Measurements from ENCODE around the gene SP2. TPM values are rescaled to one million over a fixed set of nuclear protein-coding genes. Genes with fewer than 3 reads are reported as not detected.

Gene SP2
- polyA plus RNA-seq, 1 donor, result 17.9 TPM

DNA sequence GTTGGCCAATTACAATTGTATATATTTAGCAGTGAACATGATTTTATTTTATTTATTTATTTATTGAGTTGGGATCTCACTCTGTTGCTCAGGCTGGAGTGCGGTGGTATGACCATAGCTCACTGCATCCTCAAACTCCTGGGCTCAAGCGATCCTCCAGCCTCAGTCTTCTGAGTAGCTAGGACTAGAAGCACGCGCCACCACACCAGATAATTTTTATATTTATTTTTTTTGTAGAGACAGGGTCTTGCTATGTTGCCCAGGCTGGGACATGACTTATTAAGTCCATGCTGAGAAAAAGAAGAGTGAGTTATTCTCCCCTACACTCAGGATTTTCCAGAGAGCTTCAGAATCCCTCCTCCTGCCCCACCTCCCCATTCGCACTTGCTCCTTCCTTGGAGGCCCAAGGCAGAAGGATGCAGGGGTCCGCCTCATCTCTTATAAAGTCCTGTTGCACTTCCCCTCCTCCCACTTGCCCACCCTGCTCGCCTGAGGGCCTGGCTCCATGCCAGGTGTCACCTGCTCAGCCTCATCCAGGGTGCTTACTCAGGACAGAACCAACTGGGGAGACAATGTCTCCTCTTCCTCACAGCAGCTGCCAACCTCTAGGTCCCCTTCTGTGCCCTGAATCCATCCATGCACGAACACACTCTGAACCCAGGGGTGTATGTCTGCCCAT, 16.1 kb upstream of the SP2 start:
- WGBS (ENCODE audit: insufficient coverage, low lambda C conversion rate), result 100% methylated on average over 2 of the region's 8 CpGs
- Histone ChIP-seq H3K27ac (ENCODE audit: low read length) (no peak overlapping the region), H3K9me3 (ENCODE audit: control insufficient read depth, low read depth, low read length) (no peaks in the 10 kb centered on the region), H3K4me3 (ENCODE audit: low read length) (no peak overlapping the region), H3K36me3 (ENCODE audit: control insufficient read depth, insufficient read depth, low read length) (no peaks in the 10 kb centered on the region), H3K27me3 (ENCODE audit: control insufficient read depth, insufficient read depth, low read length) (peaks cover 2% of the 10 kb centered on the region), H3K4me1 (ENCODE audit: control insufficient read depth, insufficient read depth, low read length) (peaks cover 66% of the 10 kb centered on the region)
- no peak for DNase-seq

GRCh38 chr17:47882247-47882646, 13.8 kb upstream of the SP2 start:
- peak; percentile 37 to 76 for DNase-seq

DNA sequence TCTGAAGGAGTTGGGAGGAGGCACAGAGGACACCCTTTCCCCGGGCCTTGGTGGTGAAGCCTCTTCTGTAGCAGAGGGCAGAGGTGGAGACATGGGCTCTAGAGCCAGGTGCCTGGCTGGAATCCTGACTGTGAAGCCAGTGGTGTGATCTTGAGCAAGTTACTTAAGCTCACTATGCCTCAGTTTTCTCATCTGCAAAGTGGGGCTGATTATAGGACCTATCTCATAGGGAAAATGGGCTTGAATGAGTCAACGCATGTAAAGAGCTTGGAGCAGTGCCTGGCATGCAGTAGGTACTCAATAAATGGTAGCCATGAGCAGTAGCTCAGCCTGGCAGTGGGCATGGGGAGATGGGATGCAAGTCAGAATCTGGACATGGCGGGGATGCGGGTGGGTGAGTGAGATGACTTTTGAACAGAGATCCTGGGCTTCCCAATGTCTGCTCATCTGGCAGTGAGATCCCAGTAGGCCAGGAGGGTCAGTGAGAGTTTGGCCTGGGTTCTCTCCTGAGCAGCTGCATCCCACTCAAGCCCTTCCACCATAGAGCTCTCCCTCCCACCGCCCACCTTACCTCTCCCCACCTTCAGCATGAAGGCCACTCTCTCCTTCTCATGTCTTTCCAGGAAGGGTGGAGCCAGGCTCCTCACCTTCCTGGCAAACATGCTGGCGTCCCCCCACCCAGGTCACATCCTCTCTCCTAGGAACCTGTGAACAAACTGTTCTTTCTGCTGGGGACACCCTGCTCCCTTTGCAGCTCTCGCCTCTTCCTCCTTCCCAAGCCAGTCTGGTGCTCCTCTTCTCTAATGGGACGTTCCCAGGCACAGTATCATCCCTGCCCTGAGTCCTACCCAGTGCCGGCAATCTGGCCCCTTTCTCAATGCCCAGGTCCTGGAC, 13.1 kb upstream of the SP2 start:
- no peaks in the 10 kb centered on the region for H3K36me3 ChIP-seq (ENCODE audit: control insufficient read depth, insufficient read depth, low read length)

More at GRCh38 chr17:47882247-47882646, 13.8 kb upstream of the SP2 start:
- Histone ChIP-seq H3K4me3 (ENCODE audit: low read length) (no peak overlapping the region), H3K9me3 (ENCODE audit: control insufficient read depth, low read depth, low read length) (no peaks in the 10 kb centered on the region), H3K27me3 (ENCODE audit: control insufficient read depth, insufficient read depth, low read length) (peaks cover 2% of the 10 kb centered on the region), H3K27ac (ENCODE audit: low read length) (peak overlapping the region; percentile 34), H3K4me1 (ENCODE audit: control insufficient read depth, insufficient read depth, low read length) (peaks cover 83% of the 10 kb centered on the region), H3K36me3 (ENCODE audit: control insufficient read depth, insufficient read depth, low read length) (no peaks in the 10 kb centered on the region)
- WGBS (ENCODE audit: insufficient coverage, low lambda C conversion rate), result no CpG with 5 or more reads among the region's 7 CpGs

GRCh38 chr17:47883589-47884426, 12.2 kb upstream of the SP2 start:
- H3K9me3 ChIP-seq (ENCODE audit: control insufficient read depth, low read depth, low read length), result no peaks in the 10 kb centered on the region
- H3K27ac ChIP-seq (ENCODE audit: low read length), result peak overlapping the region; percentile 73
- peaks cover 67% of the 10 kb centered on the region for H3K4me1 ChIP-seq (ENCODE audit: control insufficient read depth, insufficient read depth, low read length)
- no peak overlapping the region for H3K4me3 ChIP-seq (ENCODE audit: low read length)
- H3K36me3 ChIP-seq (ENCODE audit: control insufficient read depth, insufficient read depth, low read length), result no peaks in the 10 kb centered on the region
- no peaks in the 10 kb centered on the region for H3K27me3 ChIP-seq (ENCODE audit: control insufficient read depth, insufficient read depth, low read length)
- DNase-seq, result peak; percentile 72 to 89
- no CpG with 5 or more reads among the region's 9 CpGs for WGBS (ENCODE audit: insufficient coverage, low lambda C conversion rate)

More for the DNA sequence above, 13.1 kb upstream of the SP2 start:
- no CpG with 5 or more reads among the region's 9 CpGs for WGBS (ENCODE audit: insufficient coverage, low lambda C conversion rate)
- peak overlapping the region; percentile 73 for H3K27ac ChIP-seq (ENCODE audit: low read length)
- DNase-seq, result no peak
- H3K4me3 ChIP-seq (ENCODE audit: low read length), result no peak overlapping the region
- H3K9me3 ChIP-seq (ENCODE audit: control insufficient read depth, low read depth, low read length), result no peaks in the 10 kb centered on the region
- H3K27me3 ChIP-seq (ENCODE audit: control insufficient read depth, insufficient read depth, low read length), result peaks cover 2% of the 10 kb centered on the region
- H3K4me1 ChIP-seq (ENCODE audit: control insufficient read depth, insufficient read depth, low read length), result peaks cover 76% of the 10 kb centered on the region

DNA sequence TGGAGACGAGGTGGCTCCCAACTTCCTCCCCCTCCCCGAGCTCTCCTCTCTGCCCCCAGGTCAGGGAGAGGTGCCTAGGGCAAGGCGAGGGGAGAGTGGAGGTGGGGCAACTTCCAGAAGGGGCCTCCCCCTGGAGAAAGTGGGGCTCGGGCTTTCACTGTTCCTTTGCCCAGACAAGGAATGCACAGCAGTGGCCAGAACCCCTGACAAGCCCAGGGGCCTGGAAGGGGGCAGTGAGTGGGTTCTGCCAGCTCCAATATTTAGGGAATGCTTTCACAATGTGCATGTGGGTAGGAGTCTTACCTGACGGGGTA, 11.7 kb upstream of the SP2 start:
- peak overlapping the region; percentile 73 for H3K27ac ChIP-seq (ENCODE audit: low read length)
- no peaks in the 10 kb centered on the region for H3K9me3 ChIP-seq (ENCODE audit: control insufficient read depth, low read depth, low read length)
- no peak for DNase-seq
- no peaks in the 10 kb centered on the region for H3K27me3 ChIP-seq (ENCODE audit: control insufficient read depth, insufficient read depth, low read length)
- no CpG with 5 or more reads among the region's 5 CpGs for WGBS (ENCODE audit: insufficient coverage, low lambda C conversion rate)
- no peaks in the 10 kb centered on the region for H3K36me3 ChIP-seq (ENCODE audit: control insufficient read depth, insufficient read depth, low read length)
- H3K4me3 ChIP-seq (ENCODE audit: low read length), result no peak overlapping the region
- H3K4me1 ChIP-seq (ENCODE audit: control insufficient read depth, insufficient read depth, low read length), result peaks cover 63% of the 10 kb centered on the region

DNA sequence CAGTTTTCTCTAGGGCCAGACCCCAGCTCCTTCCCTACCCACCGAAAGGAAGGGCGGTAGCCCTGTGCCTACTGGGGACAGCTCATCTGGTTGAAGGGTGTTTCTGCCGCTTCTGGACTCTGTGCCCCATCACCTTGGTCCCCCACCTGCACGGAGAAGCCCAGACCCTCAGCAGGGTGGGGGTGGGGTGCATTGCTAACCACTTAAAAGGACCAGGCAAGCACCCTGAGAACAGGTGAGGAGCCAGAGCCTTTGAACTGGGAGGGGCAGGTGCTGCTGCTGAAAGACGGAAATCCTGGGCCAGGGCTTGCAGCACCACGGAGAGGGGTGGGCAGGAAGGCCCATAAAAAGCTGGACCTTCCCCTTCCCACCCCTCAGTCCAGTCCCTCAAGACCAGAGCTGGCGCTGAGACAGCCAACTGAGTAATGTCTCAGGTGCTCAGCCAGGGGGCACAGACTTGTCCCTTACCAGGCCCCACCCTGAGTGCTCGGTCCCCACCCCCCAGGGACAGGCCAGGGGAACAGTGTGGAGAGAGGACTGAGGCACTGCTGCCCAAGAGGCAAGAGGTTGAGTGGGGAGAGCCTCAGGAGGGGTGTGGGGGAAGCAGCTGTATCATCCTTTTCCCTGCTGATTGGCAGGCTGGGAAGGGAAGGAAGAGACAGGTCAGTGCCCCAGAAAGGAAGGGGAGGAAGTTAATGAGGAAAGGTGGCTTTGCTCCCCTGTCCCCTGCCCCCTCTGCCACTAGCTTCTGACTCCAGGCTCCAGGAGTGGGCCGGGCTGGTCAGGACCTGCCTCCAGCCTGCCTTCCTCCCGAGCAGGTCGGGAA, 10.9 kb upstream of the SP2 start:
- Histone ChIP-seq H3K9me3 (ENCODE audit: control insufficient read depth, low read depth, low read length) (no peaks in the 10 kb centered on the region), H3K27me3 (ENCODE audit: control insufficient read depth, insufficient read depth, low read length) (no peaks in the 10 kb centered on the region), H3K4me3 (ENCODE audit: low read length) (no peak overlapping the region), H3K36me3 (ENCODE audit: control insufficient read depth, insufficient read depth, low read length) (no peaks in the 10 kb centered on the region), H3K27ac (ENCODE audit: low read length) (peak overlapping the region; percentile 73), H3K4me1 (ENCODE audit: control insufficient read depth, insufficient read depth, low read length) (peaks cover 62% of the 10 kb centered on the region)
- WGBS (ENCODE audit: insufficient coverage, low lambda C conversion rate), result no CpG with 5 or more reads among the region's 11 CpGs
- DNase-seq, result peak; percentile 66 to 87

DNA sequence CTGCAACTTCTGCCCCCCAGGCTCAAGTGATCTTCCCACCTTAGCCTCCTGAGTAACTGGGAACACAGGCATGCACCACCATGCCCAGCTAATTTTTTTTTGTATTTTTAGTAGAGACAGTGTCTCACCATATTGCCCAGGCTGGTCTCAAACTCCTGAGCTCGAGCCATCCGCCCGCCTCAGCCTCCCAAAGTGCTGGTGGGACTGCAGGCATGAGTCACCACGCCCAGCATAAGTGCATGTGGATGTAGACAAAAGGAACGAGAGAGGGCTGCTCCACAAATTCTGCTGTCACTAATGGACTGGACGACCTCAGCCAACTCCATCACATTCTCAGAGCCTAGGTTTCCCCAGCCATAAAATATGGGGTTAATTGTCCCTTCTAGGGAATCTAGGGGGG, 7.7 kb upstream of the SP2 start:
- no peak for DNase-seq
- H3K27ac ChIP-seq (ENCODE audit: low read length), result no peak overlapping the region
- H3K9me3 ChIP-seq (ENCODE audit: control insufficient read depth, low read depth, low read length), result no peaks in the 10 kb centered on the region
- no peaks in the 10 kb centered on the region for H3K27me3 ChIP-seq (ENCODE audit: control insufficient read depth, insufficient read depth, low read length)
- no peak overlapping the region for H3K4me3 ChIP-seq (ENCODE audit: low read length)
- H3K4me1 ChIP-seq (ENCODE audit: control insufficient read depth, insufficient read depth, low read length), result peaks cover 34% of the 10 kb centered on the region
- no CpG with 5 or more reads among the region's 6 CpGs for WGBS (ENCODE audit: insufficient coverage, low lambda C conversion rate)
- no peaks in the 10 kb centered on the region for H3K36me3 ChIP-seq (ENCODE audit: control insufficient read depth, insufficient read depth, low read length)

- Histone ChIP-seq H3K36me3 (ENCODE audit: control insufficient read depth, insufficient read depth, low read length) (no peaks in the 10 kb centered on the region), H3K4me1 (ENCODE audit: control insufficient read depth, insufficient read depth, low read length) (peaks cover 18% of the 10 kb centered on the region), H3K4me3 (ENCODE audit: low read length) (no peak overlapping the region), H3K9me3 (ENCODE audit: control insufficient read depth, low read depth, low read length) (no peaks in the 10 kb centered on the region), H3K27ac (ENCODE audit: low read length) (no peak overlapping the region), H3K27me3 (ENCODE audit: control insufficient read depth, insufficient read depth, low read length) (no peaks in the 10 kb centered on the region)
- peak; percentile 73 to 78 for DNase-seq
- no CpG with 5 or more reads among the region's 11 CpGs for WGBS (ENCODE audit: insufficient coverage, low lambda C conversion rate)
These were observed 6.1 kb upstream of the SP2 start for GRCh38 chr17:47889734-47890529.

GRCh38 chr17:47891545-47892088, 4.4 kb upstream of the SP2 start:
- Histone ChIP-seq H3K9me3 (ENCODE audit: control insufficient read depth, low read depth, low read length) (no peaks in the 10 kb centered on the region), H3K27ac (ENCODE audit: low read length) (no peak overlapping the region), H3K36me3 (ENCODE audit: control insufficient read depth, insufficient read depth, low read length) (no peaks in the 10 kb centered on the region), H3K27me3 (ENCODE audit: control insufficient read depth, insufficient read depth, low read length) (no peaks in the 10 kb centered on the region), H3K4me3 (ENCODE audit: low read length) (no peak overlapping the region), H3K4me1 (ENCODE audit: control insufficient read depth, insufficient read depth, low read length) (peaks cover 2% of the 10 kb centered on the region)
- WGBS (ENCODE audit: insufficient coverage, low lambda C conversion rate), result 100% methylated on average over 1 of the region's 4 CpGs
- no peak for DNase-seq
